A204.1 (cell line): ENCODE data around the gene SMIM44.

Experiments used
- FAIRE-seq: peaks from 2 replicates; lab custom pipeline; 2012; peaks lifted over from hg19 to GRCh38; lab: Jason Lieb, UNC

The SMIM44 gene

DNA sequence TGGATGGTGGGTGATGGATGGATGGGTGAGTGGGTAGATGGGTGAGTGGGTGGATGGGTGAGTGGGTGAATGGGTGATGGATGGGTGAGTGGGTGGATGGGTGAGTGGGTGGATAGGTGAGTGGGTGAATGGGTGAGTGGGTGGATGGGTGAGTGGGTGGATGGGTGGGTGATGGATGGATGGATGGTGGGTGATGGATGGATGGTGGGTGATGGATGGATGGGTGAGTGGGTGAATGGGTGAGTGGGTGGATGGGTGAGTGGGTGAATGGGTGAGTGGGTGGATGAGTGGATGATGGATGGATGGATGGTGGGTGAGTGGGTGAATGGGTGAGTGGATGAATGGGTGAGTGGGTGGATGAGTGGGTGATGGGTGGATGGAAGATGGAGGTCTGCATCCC lies 5.7 kb downstream of the SMIM44 start:
- FAIRE-seq = no peak

DNA sequence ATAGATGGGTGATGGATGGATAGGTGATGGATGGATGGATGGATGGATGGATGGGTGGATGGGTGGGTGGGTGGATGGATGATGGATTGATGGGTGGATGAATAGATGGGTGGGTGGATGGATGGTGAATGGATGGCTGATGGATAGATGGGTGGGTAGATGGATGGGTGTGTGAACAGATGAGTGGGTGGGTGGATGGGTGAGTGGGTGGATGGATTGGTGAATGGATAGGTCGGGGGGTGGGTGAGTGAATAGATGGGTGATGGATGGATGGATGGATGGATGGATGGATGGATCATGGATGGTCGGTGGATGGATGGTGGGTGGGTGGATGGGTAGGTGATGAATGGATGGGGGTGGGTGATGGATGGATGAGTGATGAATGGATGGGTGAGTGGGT lies 6.4 kb downstream of the SMIM44 start:
- no peak for FAIRE-seq

DNA sequence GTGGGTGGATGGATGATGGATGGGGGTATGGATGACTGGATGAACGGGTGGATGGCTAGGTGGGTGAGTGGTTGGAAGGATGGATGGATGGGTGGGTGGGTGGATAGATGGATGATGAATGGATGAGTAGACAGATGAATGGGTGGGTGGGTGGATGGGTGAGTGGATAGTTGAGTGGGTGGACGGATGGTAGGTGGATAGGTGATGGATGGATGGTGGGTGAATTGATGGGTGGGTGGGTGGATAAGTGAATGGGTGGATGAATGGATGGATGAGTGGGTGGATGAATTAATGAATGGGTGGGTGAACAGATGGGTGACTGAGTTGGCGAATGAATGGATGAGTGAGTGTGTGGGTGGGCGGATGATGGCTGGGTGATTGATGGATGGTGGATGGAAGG lies 7.8 kb downstream of the SMIM44 start:
- FAIRE-seq = no peak

DNA sequence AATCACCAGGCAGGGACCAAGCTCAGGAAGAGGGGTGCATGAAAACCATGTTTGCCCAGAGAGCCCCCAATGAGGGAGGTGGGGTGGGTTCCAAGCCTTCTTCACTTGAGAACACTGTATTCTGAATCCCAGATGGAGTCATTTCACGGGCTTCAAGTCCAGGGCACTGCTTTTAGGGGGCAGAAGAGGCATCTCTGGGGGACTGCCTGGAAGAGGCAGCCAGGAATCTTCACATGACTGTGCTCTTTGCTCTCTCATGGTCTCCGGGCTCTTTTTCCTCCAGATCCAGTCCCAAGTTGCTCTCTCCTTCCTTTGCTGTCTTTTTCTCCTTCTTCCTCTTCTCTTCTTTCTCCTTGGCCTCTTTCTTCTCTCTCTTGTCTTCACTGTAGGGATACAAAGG lies 8.6 kb downstream of the SMIM44 start:
- FAIRE-seq = no peak

DNA sequence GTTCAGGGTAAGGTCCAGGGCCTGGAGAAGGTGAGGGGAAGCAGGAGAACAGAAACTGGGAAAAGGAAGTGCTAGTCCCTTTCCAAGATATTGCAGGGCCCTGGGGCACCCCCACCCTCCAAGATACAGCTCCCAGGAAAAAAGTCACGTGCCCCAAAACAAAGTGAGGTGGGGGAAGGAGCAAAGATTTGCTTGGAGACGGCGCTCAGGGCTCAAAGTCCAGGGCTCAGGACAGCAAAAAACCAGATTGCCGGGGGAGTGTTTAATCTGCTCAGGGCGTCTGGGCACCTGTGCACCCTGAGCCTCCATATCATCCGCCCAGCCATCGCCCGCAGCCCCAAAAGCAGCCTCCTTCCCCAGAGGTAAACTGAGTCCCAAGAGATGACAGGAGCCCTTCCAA lies 9.2 kb downstream of the SMIM44 start:
- no peak for FAIRE-seq

DNA sequence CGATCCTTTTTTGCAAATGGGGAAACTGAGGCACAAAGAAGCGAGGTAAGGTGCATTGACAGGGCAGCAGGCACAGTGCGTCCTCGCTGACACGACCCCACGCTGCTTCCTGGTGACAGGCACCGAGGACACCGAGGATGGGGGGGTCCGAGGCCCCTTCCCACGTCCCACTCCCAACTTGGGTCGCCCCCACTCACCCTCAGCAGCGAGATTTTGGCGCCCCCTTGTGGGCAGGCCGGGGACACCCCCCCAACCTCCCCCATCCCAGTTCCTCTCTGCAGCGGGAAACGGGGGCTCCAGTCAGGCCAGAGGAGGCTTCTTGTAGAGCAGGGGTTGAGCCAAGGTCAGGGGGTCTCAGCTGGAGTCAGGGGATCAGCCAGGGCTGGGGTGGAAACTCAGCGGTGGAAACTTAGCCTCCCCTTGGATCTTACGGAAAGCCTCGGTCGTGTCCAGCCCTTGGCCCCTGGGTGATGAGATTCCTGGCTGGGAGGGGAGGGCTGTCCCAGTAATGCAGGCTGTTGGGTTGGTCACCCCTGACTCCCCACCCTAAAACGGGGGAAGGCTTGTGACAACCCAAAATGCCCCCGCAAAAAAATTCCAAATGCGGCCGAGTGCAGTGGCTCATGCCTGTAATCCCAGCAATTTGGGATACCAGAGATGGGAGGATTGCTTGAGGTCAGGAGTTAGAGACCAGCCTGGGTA lies 11.1 kb downstream of the SMIM44 start:
- no peak for FAIRE-seq

DNA sequence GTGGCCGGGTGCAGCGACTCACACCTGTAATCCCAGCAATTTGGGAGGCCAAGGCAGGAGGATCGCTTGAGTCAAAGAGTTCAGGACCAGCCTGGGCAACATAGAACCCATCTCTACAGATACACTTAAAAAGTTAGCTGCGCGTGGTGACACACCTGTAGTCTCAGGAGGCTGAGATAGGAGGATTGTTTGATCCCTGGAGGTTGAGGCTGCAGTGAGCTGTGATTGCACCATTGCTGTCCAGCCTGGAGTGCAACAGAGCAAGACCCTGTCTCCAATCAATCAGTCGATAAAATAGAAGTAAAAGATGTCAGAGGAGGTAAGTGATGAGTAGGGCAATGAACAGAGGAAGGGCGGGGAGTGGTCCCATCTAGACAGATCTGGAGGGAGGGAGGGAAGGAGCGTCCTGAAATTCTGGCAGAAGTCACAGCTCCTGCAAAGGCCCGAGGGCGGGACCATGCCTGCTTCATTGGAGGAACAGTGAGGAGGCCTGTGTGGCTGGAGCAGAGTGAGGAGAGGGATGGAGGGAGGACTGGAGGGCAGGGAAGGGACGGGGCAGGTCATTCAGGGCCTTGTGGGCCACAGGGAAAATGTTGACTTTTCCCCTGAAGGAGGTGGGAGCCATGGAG lies 12.6 kb downstream of the SMIM44 start:
- no peak for FAIRE-seq

DNA sequence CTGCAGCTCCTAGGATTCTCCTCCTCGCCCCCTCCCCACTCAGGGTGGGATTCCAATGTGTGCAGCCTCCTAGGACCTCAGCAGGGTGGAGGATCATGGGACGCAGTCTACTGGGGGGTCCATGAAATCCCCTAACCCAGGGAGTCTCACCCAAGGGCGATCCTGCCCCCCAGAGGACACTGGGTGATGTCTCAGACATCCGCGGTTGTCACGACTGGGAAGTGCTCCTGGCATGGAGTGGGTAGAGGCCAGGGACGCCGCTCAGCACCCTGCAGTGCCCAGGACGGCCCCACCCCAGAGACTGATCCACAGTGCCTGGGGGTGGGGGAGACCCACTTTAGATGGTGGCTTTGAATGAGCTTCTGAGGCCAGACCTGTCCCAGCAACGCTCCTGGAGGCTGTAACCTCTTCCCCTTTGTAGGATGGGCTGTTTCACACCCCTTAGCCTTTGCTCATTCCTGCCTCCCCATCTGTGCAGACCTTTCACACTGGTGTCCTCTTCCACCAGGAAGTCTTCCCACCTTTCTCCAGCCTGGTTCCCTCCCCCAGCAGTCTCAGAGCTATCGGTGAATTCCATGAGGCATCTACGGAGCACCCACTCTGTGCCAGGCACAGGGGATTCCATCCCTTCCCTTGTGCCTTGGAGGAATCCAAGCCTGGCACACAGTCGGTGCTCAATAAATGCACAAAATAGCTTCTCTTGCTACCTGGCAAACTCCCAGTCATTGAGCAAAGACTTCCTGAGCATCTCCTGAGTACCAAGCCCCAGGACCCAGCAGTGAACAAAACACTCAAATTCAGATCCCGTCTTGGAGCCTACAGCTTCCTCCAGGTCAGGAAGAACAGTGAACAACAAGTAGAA lies 13.4 kb downstream of the SMIM44 start:
- FAIRE-seq = no peak

DNA sequence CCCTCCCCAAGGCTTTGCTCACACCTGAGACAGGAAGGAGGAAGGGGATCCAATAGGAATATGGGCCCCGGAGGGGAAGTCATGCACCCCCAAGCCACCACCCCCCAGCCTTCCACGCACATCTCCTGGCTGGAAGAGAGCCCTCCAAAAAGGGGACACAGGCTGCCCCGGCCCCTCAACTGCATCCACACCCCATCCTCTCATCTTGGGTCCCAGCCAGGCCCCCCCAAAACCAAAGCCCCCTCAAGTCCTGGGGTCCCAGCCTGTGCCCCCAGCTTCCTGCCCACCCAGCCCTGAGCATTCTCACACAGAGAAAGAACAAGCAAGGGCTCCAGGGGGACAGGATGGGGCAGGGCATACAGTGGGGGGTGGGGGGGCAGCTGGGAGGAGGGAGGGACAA lies 15.0 kb downstream of the SMIM44 start:
- no peak for FAIRE-seq

DNA sequence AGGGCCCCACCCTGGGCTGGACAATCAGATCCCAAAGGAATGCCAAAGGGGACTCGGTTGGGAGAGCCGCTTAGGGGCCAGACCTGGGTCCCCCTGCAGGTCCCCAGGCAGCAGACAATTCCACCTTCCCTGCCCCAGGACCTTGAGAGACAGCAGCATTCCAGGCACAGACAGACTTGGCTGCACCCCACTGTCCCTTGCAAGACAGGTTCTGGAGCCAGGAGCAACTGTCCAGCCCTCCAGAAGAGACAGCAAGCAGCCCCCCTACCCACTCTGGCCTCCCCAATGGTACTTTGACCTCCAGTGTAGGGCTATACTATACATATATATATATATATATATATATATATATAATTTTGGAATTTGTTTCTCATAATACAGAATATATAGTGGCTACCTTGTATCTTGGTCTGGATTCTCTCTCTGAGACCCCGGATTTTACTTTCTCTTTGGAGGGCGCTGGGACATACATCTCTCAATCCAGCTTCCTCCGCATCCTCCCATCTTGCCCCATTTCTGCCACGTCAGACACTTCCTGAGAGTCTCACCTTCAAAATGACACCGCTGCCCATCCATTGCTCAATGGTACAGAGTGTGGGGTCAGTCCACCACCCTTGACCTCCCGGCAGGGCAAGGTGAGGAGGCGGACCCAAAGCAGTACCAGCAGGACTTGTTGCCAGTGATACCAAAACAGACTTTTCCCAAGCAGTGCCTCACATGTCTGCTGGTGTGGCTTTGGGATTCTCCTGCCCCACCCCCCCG lies 15.6 kb downstream of the SMIM44 start:
- FAIRE-seq = no peak

DNA sequence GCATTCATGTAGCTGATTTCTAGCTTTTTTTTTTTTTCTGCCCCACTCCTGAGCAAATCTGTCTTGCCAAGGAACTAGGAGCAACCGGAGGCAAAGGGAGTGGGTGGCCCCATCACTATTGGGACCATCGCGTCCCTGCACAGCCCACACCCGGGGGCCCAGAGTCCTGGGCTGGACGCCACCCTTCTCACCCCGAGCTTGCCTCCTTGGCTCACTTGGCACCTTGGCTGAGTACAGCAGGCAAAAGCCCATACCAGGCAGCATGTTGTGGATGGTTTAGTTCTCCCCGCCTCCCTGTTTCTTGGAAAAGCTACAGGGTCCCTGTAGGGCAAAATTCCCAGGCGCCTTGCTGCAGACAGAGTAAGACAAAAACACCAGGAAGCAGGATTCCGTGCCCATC lies 16.6 kb downstream of the SMIM44 start:
- no peak for FAIRE-seq

DNA sequence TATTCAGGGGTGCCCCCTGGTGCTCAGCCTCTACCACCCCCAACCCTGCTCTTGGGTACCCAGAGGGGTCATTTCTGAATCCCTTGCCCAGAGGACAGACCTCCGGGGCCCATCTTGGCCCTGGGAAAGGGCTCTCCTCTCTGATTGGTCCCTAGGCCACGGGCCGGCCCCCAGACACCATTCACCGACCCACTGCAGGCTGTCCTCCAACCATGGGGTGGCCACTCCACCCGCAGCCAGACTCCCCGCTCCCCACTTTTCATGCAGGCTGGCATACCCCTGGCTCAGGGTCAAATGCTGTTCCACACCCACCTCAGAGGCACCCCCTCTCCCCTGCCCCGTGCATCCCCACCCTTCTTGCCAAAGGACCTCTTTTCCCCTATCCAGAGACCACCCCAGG lies 17.7 kb downstream of the SMIM44 start:
- no peak for FAIRE-seq

DNA sequence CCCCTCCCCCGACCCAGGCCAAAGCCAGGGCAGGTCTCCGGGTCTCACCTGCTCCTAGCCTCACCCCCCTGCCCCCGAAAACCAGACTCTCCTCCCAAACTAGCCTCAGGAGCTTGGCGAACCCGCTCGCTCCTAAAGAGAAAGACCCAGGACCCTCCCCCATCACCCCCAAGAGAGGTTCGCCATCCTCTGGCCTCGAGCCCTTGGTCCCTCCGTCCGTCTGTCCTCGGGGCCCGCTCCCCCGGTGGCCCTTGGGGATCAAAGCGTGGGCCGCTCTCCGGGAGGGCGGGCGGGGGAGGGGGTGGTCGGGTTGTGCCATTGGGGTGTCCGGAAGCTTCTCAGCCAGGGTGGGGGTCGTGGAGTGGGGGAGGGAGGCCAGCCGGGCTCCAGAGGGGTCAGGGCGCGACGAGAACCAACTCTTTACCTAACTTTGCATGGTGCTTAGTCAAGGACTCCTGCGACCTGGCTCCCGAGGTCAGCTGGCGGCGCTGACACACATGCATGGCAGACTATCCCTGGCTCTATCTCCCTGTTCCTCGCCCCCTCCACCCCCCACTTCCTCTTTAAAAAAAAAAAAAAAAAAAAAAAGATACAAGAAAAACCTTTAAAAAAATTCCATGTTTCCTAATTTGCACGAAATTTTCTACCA lies 18.5 kb downstream of the SMIM44 start:
- FAIRE-seq = no peak

DNA sequence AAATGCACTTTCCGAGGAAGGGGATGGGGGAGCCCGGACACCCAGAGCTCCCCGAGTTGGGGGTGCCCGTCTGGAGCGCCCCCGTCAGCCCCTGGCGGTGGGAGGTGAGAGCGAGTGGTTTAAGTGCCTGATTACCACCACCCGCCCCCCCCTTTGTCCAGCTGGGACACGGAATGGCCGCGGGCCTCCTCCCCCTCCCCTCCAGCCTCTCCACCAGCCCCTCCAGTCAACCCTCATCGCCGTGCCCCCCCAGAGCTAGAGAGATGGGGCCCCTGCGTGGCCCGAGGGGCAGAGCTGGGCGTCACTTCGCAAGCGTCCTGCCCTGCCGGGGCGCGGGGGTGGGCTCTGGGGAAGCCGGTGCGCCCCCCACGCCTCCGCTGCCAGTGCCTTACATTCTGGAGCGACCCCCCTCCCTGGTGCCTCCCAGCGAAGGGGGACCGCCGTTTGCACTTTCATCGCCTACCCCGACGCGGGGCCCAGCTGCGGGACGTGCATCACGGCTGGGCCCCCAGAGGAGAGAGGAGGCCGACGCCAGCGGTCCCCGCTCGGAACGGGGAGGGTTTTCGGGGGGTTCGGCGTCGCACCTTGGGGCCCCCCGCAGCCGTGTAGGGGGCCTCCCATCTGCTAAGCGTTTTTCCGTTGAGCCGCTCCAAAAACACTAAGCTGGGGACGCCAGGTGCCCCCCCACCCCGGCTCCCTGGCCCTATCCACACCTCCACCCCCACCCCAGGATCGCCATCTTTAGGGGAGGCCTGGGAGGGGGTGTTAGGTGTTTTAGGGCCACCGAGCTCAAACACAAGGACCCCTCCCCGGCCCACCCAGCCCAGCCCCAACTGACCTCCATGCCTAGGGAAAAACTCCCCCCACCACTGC lies 19.3 kb downstream of the SMIM44 start:
- no peak for FAIRE-seq

DNA sequence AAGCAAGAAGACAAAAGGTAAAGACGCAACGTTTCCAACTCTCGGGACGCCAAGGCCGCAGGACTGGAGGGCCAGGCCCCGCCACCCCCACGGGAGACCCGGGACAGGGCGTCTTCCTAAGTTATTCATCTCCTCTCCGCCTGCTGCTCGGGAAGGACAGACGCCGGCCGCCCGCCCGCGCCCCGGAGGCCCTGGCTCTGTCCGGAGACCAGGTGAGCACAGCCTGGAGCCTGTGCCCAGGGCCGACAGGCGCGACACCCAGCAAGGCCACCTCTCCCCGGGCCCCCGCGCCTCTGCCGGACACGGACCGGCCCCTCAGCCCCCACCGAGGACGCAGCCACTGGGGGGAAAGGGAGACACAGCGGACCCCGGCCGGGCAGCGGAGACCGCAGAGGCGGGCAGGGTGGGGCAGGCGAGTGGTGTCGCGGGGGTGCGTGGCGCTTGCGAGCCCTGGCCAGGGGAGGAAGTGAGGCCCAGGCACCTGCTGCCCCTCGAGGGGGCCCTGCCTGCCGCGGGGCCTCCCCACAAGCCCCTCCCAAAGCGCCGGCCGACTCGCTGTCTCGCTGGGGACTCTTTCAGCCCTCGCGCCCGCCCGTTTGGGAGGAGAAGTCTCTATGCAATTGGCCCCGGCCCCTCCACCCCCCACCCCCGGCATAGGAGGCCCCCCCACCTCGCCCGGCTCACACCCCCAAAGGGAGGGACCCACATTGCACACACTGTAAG lies 20.1 kb downstream of the SMIM44 start:
- no peak for FAIRE-seq

DNA sequence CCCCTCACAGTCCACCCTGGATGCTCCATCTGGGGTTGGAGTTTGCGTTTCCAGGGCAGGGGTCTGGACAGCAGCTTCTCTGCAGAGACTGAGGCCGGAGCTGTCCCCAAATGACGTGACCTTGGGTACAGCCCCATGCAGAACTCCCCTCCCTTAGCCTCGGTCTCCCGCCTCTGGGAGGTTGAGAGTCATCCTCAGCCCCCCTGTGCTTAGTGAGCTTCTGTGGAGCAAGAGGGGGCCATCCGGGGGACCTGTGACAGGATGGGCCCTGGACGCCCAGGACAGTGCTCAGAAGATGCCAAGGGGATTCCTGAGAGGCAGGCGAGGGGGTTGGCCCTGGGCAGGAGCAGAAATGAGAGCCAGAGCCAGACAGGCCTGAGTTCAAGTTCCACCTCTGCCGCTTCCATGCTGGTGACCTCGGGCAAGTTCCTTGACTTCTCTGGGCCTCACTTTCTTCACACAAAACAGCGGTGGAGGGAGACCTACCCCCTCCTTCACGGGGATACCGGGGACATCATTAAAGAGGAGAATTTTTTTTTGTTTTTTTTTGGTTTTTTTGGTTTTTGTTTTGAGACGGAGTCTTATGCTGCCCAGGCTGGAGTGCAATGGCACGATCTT lies 23.2 kb downstream of the SMIM44 start:
- FAIRE-seq = no peak

DNA sequence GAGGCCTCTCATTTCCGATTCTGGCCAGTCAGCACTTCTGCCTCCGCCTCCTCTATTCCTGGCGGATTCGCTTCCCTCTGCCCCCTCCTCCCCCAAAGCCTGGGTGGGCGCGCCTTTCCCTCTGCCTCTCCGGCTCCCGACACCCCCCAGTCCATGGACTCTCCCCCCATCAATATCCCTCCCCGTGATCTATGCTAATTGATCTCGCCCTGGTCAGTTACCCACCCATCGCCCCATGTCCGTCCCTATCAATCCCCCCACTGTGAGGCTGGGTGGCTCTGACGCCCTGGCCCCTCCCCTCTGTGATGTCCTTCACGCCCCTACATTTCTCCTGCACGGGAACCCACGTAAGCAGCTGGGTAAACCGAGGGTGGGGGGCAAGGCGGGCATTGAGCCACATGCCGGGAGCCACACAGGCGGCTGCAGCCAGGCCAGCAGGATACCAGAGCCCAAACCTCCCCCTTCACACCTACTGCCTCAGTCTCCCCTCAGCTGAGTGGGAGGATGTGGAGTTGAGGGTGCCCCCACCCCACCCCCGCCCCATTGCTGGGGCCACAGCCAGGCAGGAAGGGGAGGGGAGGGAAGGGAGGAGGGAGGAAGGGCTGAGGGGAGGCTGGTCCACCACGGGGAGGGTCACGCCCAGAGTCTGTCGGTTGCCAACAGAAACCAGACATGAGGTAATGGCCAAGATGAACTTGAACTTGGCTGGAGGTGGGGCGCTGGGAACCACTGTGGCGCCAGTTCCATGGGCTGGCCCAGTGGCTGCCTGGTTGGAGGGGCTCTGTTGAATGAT lies 24.0 kb downstream of the SMIM44 start:
- FAIRE-seq = no peak

DNA sequence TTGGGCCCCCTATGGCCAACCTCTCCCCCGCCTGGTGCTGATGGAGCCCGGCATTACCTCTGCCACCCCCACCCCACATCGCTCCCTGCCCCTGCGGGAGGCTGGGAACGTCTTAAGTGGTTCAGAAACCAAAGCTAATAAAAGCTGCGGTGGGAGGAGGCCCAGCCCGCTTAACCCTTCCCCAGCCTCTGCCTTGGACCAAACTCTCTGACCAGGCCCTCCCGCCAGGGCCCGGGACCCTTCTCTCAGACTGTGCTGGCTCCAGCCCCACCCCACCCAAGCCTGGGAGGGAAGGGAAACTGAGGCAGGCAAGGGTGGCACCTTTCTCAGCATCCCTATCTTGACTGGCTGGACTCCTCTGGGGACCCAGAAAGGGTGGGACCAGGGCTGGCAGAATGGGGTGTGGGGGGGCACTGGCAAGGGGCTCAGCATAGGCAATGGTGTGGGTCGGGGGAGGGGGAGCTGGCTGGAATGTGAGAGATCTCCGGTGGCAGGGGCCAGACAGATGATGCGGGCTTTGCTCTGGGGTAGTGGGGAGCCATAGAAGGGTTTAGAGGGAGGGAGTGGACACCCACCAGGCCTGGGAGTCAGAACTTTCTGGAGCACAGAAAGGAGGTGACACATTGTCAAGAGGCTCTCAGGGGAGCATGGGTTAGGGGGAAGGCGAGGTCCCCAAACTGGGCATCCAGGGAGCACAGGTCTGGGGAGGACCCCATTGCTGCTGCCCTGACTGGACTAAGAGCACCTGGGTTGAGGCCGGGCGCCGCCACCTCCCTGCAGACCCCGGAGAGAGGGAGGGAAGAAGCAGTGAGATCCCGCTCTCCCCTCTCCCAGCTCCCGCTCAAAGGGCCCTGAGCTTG lies 24.8 kb downstream of the SMIM44 start:
- no peak for FAIRE-seq
